ENCODE data around the gene HAAO.

- TF ChIP-seq FOXA1 (IDR thresholded peaks at IDR 0.05), result no peak
- TF ChIP-seq ELF4 (IDR thresholded peaks at IDR 0.05), result no peak
- TF ChIP-seq FOXM1 (IDR thresholded peaks at IDR 0.05; ENCODE audit: borderline replicate concordance), result no peak
- TF ChIP-seq ARNT (IDR thresholded peaks at IDR 0.05), result no peak
- TF ChIP-seq SUZ12 (IDR thresholded peaks at IDR 0.05), result no peak
- TF ChIP-seq PKNOX1 (IDR thresholded peaks at IDR 0.05), result no peak
- TF ChIP-seq SP1 (IDR thresholded peaks at IDR 0.05), result no peak
- no peak for TF ChIP-seq TARDBP (IDR thresholded peaks at IDR 0.05)
- no peak for TF ChIP-seq BHLHE40 (IDR thresholded peaks at IDR 0.05; ENCODE audit: borderline replicate concordance)
These were observed 45.0 kb downstream of the HAAO start for GRCh38 chr2:42747422-42747821.
